HG03039 (cell line): ENCODE measurements around the gene PAX6.

Experiments used
- ATAC-seq: cut with Tn5 transposase; IDR thresholded peaks from one replicate; pipeline ENCODE4 v1.9.1; 2021; ENCODE audit warnings: mild to moderate bottlenecking, moderate library complexity; ENCODE audit not compliant: unreplicated experiment

PAX6 gene

DNA sequence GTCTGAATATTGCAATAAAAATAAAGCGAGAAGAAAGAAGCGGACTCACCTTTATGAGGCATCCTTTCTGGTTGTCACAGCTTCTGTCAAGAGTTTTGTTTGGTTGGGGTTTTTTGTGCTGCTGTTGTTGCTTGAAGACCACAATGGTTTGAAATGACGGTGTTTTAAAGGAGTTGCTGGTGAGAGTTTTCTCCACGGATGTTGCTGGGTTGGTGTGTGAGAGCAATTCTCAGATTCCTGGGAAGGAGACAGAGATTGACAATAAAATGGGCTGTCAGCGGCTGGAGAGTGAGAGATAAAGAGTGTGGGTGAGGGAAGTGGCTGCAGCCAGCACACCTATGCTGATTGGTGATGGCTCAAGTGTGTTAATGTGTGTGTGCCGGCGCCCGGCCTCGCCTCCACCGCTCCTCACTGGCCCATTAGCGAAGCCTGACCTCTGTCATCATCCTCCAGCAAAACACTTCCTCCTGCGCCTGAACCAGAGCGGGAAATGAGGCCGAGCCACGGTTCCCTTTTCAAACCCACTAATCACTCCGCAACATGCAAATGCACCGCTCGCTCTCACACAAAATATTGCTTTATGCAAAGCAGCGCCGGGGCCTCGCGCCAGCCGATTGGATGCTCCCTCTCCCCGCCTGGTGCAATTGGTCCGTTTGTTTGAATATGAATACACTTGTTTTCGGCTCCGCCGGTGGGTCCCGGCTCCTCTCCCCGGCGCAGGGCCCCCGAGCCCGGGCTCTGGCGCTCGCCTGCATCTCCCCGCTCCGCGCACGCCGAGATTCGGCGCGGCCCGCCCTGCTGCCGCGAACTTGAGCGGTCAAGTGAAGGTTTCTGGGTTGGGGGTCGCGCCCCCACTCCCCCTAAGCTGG is at the start of gene PAX6:
PAX6 (minus strand) TSS at position 544 of the 869 bp plus-strand sequence. CDS start 4,911 bp downstream, outside the sequence.
- peak; percentile 51 for ATAC-seq

DNA sequence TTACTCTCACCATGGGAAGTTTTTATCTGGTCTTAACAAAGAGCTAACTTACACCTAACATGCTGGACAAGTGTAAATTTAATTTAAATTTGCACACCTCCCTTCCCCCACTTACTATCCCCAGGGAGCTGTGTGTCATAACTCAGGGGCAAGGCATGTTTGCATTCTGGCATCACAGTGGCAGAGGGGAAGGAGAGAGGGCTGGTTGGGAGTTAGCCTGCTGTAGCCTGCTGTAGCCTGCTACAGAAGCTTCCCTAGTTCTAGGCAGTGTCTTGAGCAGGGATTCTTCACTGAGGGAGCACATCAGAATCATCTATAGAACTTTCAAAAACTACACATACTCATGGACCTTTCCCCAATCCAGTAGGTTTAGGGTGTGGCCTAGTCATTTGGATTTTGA is 49.3 kb upstream of the PAX6 start:
- ATAC-seq: no peak

DNA sequence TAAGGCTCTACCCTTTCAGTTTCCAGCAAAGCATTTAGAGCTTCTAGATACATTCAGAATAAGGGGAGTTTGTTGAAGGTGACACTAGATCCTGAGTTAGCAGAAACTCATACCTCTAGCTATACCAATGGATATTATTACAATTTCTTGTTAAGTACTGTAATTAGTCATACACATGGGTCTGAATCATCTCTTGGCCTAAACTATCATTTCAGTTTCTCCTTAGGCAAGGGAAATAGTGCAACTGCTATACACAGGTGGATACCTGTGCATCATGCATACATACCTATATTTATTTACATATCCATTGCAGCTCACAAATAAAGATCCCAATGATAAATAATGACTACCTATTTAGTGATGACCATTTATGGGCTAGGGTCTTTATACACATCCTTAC is 45.1 kb upstream of the PAX6 start:
- ATAC-seq: no peak

DNA sequence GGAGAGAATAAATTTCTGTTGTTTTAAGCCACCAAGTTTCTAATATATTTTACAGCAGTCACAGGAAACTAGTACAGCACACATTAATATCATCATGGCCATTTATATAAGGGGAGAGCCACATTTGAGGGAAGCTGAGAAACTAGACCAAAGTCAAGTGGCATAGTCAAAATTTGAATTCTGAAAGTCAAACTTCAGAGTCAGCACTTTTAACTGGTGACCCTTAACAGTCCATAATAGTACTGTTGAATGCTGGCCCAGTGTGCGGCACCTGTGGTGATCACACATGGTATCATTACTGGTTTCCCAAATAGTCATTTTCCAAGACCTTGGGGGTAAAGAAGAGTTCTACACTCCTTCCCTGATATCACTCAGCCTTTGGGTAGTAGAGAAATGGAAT is 44.3 kb upstream of the PAX6 start:
- no peak for ATAC-seq

DNA sequence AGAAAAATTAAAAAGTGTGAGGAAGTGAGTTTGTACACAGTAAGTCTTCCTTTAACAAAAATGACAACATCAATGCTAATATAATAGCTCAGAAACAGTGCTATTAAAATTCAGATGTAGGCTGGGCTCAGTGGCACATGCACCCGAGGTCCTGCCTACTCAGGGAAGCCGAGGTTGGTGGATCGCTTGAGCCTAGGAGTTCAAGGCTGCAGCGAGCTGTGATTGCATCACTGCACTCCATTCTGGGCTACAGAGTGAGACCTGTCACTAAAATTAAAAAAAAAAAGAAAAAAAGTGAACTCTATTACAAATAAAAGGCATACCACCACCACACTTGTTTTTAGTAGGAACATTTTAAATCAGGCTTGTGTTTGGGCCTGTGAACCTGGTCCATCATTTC is 39.2 kb upstream of the PAX6 start:
- ATAC-seq: no peak

DNA sequence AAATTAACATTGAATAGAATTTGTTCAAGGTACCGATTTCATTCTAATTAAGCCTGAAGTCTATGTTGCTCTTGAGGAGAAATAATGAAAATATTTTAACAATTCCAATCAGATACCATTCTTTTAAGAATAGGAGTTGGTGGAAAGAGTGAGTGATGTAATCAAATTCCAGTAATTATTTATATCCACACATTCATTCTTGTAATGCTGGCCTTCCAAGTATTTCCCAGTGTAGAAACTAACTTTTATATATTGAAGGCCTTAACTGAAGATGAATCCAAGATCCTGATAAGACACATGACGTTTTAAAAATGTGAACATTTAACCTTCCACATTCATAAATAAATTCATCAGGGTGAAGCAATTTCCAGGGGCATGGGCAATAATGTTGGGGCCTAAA is 36.6 kb upstream of the PAX6 start:
- ATAC-seq: no peak

DNA sequence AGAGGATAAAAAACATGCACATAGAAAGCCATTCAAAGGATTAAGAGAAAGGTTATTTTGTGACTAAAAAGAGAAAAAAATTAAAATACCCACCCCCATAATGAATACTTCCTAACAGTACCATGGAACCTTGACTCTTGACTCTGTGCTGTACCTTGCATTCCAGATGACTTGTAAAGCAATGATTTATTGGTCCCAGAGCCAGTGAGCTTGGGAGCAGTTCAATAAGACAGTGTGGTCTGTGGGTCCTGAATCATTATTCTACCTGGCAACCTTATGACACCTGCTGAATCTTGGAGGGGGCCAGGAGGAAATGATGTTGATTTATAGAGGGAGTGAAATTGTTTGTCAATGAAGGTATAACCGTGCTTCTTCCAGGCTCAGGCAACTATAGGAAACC is 34.2 kb upstream of the PAX6 start:
- no peak for ATAC-seq

DNA sequence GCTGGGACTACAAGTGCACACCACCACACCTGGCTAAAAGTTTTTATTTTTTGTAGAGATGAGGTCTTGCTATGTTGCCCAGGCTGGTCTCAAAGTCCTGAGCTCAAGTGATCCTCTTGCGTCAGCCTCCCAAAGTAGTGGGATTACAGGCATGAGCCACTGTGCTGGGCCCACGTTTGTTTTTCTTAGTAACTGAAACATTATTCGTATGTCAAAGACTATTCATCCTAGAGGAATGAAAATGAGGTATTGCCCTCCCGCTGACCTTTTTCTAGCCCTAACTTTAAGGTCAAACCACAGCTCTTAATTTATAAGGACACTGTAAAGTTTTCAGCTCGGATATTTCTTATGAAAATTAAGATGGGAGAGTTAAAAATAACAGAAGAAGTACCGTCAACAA is 33.2 kb upstream of the PAX6 start:
- no peak for ATAC-seq

DNA sequence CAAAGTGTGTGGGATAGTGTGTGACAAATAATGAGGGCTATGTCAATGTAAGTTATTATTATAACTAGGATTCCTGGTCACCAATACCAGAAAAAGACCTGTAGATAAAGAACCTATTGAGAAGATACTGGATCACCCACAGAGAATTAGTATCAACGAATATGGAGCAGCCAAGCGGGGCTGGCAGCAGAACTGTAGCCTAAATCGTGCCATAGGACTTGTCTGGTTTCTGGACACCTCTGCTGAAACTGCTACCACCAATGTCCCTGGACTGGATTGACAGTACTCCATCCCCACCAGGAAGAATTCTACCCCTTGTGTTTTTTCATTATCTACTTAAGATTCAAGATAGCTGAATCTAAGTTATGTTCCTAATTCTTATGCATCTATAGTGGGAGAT is 30.3 kb upstream of the PAX6 start:
- no peak for ATAC-seq

DNA sequence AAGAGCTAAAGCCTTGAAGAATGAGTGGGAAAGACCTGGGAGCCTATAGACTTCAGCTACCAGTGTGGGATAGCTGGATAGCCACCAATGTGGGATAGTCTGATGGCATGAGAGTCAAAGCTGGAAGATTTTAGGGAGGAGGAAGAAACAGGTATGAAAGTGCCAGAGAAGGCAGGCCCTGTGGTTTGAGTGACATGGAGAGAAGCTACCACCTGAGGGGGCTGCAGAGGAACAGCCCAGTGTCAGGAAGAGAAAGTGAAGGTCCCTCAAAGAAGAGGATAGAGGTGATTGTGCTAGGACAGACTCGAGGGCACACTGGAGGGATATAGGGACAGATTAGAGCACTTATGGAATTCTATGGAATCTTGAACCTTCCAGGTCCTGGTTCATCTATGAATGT is 23.1 kb upstream of the PAX6 start:
- ATAC-seq: no peak

DNA sequence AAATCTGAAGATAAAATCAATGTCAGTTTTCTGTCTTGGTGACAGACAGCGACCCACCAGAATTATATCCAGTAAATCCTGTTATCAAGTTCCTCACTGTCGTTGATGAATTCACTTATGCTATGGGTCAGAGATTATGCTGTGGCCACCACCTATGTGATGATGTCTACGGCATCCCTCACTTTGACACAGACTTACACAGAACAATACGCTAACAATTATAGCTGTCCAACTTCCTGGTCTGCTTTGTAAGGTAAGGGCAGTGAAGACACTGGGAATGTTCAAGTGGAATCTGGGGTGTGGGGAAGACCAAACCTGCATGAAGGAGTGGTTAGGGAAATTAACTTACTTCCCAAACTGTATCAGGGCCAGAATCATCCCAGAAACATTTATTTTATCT is 19.3 kb upstream of the PAX6 start:
- no peak for ATAC-seq

DNA sequence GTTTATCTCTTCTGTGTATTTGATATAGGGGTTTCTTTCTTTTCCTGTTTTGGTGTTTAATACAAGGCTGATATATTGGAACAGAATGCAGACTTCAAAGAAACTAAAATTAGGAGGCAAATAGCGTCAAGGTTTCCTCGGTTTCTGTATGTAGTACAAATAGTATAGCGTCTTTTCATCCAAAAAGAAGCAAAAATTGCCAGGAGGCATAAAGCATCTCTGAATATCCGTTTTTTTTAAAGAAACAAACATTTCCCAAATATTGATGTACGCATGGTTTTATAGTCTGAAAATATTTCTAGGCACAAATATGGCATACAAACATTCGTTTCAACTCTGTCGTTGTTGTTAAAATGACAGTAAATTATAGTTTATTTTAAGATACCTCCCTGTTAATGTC is 17.1 kb upstream of the PAX6 start:
- ATAC-seq: no peak

DNA sequence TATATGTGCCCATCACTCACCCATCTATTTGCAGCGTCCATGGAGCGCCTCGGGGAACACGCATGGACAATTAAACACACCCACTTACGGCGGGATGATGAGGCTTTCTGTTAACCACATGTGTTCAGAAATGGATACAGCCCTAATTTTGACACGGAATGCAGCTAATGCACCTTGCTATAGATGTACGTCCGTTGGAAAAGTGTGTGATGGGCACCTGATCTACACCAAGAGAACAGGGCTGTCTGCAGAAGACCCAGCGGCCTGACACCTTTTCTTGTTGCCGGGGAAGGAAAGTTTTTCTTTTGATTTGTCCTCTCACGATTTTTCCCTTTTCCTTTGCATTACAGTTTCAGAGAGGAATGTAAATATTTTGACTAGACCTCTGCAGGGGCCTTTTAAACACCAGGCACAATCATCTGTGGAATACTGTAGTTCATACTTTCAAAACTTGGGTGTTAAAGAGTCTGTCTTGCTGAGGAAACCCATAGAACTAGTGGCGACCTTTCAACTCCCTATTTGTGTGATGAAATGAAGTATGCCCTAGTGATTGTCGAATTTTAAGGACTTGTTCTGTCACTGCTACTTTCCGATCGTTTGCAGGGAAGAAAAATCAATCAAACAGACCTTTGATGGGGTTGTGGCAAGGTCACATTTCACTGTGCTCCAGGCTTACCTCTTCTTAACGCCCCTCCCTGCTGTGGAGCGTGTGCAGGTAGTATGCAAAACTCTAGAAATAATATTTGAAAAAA is 16.5 kb upstream of the PAX6 start:
- no peak for ATAC-seq

DNA sequence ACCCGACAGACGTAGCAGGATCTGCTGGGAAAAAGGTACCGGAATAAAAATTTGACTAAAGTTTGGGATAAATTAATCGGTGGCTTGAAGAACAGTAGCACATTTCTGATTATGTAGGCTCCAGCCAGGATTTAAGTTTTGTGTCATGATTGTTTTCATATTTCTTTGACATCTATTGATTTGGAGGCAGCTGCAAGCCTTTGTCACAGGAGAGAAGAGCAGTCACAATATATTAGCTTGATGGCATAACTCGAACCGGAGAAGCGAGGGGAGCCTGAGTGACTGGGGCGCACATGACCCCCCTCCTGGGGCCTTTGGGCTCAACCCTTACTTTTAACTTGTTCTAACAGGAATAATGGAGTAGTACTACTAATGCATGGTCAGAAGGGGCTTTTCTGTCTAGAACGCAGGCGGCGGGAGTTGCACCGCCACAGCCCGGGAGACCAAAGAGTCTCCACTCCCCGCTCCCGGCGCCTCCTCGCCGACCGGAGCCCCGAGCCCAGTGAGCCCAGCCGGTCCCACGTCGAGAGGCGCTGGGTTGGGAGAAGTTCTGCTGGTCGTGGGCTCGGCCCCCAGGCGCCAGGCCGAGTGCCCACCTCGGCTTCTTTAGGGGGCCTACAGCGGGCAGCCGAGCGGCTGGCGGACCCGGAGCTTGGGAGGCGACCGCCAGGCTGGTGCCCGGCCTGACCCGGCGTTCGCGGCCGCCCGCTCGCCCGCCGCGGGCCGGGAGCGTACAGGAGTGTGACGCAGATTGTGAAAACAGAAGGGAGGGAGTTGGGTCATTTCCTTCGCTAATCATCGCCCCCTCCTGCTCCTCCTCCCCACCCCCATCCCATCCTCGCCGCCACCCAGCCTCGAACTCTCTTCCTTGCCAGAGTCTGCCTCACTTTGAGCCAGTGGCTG is 15.7 kb upstream of the PAX6 start:
- ATAC-seq: no peak

DNA sequence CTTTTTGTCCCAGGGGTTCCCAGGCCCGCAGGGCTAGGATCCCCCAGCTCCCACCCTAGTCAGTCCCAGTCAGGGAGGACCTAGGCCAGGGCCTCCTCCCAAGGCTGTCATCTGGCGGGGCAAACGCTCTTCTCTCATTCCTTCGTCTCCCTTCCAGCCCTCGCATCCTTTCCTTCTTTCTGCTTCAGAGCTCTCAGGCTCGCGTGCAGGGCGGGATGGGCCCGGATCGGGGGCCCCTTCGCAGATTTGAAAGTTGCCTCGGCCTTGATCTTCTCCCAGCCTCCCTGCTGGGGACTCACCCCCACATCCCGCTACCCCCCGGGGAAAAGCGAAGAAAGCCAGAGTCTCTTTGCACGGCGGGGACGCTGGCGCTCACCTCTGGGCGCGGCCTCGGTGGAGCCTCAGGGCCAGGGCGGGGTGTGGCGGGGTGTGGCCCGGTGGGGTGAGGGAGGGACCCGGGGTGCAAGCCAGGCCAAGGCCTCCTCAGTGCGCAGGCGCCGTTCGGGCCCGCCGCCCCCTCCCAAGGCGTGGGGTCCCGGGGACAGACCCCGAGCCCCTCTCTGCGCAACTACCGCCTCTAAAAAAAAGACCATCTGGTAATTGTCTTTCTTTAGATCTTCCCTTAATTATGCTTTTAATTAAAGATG is 14.8 kb upstream of the PAX6 start:
- no peak for ATAC-seq

DNA sequence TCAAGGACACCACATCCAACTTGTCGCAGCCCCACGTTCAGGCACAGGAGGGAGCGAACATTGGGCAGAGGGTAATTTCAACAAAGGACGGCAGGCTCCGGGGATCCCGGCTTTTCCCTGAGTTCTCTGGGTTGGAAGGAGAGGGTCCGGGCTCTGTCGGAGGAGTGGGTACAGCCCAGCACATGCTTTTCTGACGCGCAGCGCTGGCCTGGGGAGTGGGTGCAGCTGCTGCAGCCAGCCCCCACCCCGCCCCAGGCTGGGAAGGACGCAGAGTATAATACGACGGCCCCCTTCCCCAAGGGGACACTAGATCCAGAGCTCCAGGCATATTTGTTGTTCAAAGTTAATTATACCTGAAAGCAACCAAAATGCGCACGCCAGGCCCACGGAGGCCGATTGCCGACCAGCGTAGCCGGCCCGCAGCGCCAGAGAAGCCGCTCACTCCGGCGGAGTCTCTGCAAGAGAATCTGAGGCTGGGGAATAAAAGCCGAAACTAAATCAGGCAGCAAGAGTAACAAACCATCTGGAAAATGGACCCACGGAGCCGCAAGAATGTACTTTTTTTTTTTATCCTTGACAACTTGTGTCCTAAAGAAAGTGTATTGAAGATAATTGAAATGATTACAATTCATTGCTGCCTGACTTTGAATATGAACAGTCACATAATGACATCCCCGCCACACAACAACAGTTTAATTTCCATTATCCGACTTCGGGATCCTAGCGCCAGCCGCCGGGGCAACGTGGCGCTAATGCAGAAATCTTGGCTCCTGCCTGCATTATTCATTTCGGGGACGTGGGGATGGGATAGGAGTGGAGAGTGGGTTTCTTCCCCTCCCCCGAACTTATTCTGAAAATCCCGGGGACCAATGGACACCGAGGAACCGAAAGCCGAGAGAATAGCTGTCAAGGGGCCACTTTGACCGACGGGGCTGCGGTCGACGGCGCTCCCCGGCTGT is 14.0 kb upstream of the PAX6 start:
- no peak for ATAC-seq

DNA sequence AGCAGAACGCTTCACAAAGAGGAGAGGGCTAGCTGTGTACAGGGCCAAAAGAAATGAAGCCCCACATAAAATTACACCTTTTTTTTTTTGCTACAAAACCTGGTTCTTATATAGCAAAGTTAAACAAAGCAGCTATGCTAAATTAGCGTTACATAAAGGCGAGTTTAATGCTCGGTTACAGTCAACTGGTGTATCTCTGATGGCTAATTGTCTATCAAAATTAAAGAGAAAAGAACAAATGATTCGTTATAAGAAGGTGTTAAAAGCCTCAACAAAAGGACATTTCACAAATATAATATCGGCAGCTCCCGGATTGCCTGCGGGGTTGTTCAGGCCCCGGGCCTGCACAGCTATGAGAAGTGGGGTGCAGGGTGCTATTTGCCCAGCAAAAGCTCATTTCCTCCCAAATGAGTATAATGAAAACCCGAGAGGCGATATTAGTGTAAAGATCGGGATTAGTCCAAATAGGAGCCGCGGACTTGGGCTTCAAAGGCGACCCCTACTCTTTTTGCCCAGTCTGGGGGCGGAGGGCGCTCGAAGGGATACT is 13.3 kb upstream of the PAX6 start:
- ATAC-seq: no peak

DNA sequence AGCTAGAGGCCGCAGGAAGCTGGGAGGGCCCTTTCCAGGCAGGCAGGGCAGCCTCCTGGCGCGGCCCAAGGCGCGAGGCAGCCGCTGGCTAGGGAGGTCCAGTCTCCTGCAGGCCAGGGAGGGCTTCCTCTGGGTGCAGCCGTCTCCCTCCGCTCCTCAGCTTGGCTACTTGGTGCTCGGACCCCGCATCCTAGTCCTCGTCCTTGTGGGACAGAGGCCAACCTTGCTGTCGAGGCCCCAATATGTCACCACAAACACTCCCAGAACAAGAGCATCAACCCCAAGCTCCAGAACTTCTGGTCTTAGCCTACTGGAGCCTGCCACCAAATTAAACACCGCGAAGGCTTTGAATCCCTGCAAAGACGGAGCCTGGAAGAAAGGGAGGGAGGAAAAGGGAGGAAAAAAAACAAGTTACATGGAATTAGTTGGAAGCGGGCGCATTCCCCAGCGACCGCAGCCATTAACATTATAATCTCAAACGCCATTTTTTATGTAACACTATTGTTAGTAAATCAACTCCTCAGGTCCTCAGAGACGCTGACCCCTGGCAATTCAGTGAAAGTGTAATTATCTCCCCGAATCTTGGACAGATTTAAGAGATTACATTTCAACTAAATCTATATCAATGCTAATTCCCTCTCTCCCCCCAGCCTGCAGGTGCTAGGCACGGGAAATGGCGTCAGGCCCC is 12.7 kb upstream of the PAX6 start:
- ATAC-seq: no peak
